Measurements from ENCODE around the gene RGL2.
A peak's percentile ranks its signal among the peaks of the same experiment; 100 is the strongest.
"Not testable (repeated sequence)": the region's sequence is repeated elsewhere in the genome, so short reads cannot be mapped to it uniquely, and the experiment has no call there.

The RGL2 gene

GRCh38 chr6:33271117-33271467 is 27.6 kb downstream of the RGL2 start:
- Histone ChIP-seq H3F3A (ENCODE audit: insufficient read depth, low read length) (peaks cover 8% of the 10 kb centered on the region; the same call in 1 of the 2 replicates), H3K9me2 (ENCODE audit: low read depth, low read length) (no peaks in the 10 kb centered on the region), H3K9me3 (ENCODE audit: low read length) (no peaks in the 10 kb centered on the region), H3K4me2 (ENCODE audit: low read length) (peak overlapping the region; percentile 88), H3K9ac (ENCODE audit: low read length) (peak overlapping the region; percentile 98), H3K4me3 (ENCODE audit: low read depth, low read length, poor library complexity, severe bottlenecking) (peak overlapping the region; percentile 93), H3K27ac (ENCODE audit: low read depth, low read length, poor library complexity, severe bottlenecking) (peak overlapping the region; percentile 87), H3K4me1 (ENCODE audit: insufficient read depth, low read length, severe bottlenecking) (peaks cover 49% of the 10 kb centered on the region), H3K79me2 (ENCODE audit: insufficient read depth, low read length) (peaks cover 36% of the 10 kb centered on the region), H2AFZ (ENCODE audit: low read length) (peak overlapping the region; percentile 81; the same call in 1 of the 2 replicates), H4K20me1 (ENCODE audit: insufficient read depth, low read length) (no peaks in the 10 kb centered on the region), H3K27me3 (ENCODE audit: insufficient read depth, low read length) (no peaks in the 10 kb centered on the region), H3K36me3 (ENCODE audit: insufficient read depth, low read length) (peaks cover 76% of the 10 kb centered on the region)
- TF ChIP-seq CTCF (IDR thresholded peaks at IDR 0.05; ENCODE audit: low read length) (no peak), EZH2 (IDR thresholded peaks at IDR 0.05; ENCODE audit: borderline replicate concordance, low read length) (no peak)

GRCh38 chr6:33264015-33264414 is 34.7 kb downstream of the RGL2 start:
- H3K79me2 ChIP-seq (ENCODE audit: insufficient read depth, low read length) = no peaks in the 10 kb centered on the region
- H2AFZ ChIP-seq (ENCODE audit: low read length) = no peak overlapping the region
- H3K4me3 ChIP-seq (ENCODE audit: low read depth, low read length, poor library complexity, severe bottlenecking) = no peak overlapping the region
- no peaks in the 10 kb centered on the region for H3F3A ChIP-seq (ENCODE audit: insufficient read depth, low read length)
- H3K9ac ChIP-seq (ENCODE audit: low read length) = no peak overlapping the region
- no peak for TF ChIP-seq CTCF (IDR thresholded peaks at IDR 0.05; ENCODE audit: low read length)
- no peak for TF ChIP-seq EZH2 (IDR thresholded peaks at IDR 0.05; ENCODE audit: borderline replicate concordance, low read length)
- no peaks in the 10 kb centered on the region for H3K9me3 ChIP-seq (ENCODE audit: low read length)
- no peak overlapping the region for H3K27ac ChIP-seq (ENCODE audit: low read depth, low read length, poor library complexity, severe bottlenecking)
- no peaks in the 10 kb centered on the region for H3K27me3 ChIP-seq (ENCODE audit: insufficient read depth, low read length)
- H3K9me2 ChIP-seq (ENCODE audit: low read depth, low read length) = no peaks in the 10 kb centered on the region
- H3K4me2 ChIP-seq (ENCODE audit: low read length) = no peak overlapping the region
- H4K20me1 ChIP-seq (ENCODE audit: insufficient read depth, low read length) = no peaks in the 10 kb centered on the region
- H3K4me1 ChIP-seq (ENCODE audit: insufficient read depth, low read length, severe bottlenecking) = no peaks in the 10 kb centered on the region
- H3K36me3 ChIP-seq (ENCODE audit: insufficient read depth, low read length) = peaks cover 87% of the 10 kb centered on the region

- H3K27me3 ChIP-seq (ENCODE audit: insufficient read depth, low read length); H3F3A ChIP-seq (ENCODE audit: insufficient read depth, low read length); H3K79me2 ChIP-seq (ENCODE audit: insufficient read depth, low read length); H3K27ac ChIP-seq (ENCODE audit: low read depth, low read length, poor library complexity, severe bottlenecking); H3K9ac ChIP-seq (ENCODE audit: low read length); H4K20me1 ChIP-seq (ENCODE audit: insufficient read depth, low read length); H2AFZ ChIP-seq (ENCODE audit: low read length); H3K4me3 ChIP-seq (ENCODE audit: low read depth, low read length, poor library complexity, severe bottlenecking); H3K4me2 ChIP-seq (ENCODE audit: low read length); H3K9me2 ChIP-seq (ENCODE audit: low read depth, low read length); H3K4me1 ChIP-seq (ENCODE audit: insufficient read depth, low read length, severe bottlenecking); H3K9me3 ChIP-seq (ENCODE audit: low read length): not testable (repeated sequence)
- H3K36me3 ChIP-seq (ENCODE audit: insufficient read depth, low read length) = peaks cover 86% of the 10 kb centered on the region
Observed at GRCh38 chr6:33262490-33262889, 36.3 kb downstream of the RGL2 start.

- H3K9me2 ChIP-seq (ENCODE audit: low read depth, low read length) = no peaks in the 10 kb centered on the region
- no peaks in the 10 kb centered on the region for H4K20me1 ChIP-seq (ENCODE audit: insufficient read depth, low read length)
- no peaks in the 10 kb centered on the region for H3K9me3 ChIP-seq (ENCODE audit: low read length)
- no peak overlapping the region for H2AFZ ChIP-seq (ENCODE audit: low read length)
- H3F3A ChIP-seq (ENCODE audit: insufficient read depth, low read length) = no peaks in the 10 kb centered on the region
- H3K79me2 ChIP-seq (ENCODE audit: insufficient read depth, low read length) = no peaks in the 10 kb centered on the region
- no peak overlapping the region for H3K27ac ChIP-seq (ENCODE audit: low read depth, low read length, poor library complexity, severe bottlenecking)
- H3K4me3 ChIP-seq (ENCODE audit: low read depth, low read length, poor library complexity, severe bottlenecking) = no peak overlapping the region
- no peaks in the 10 kb centered on the region for H3K4me1 ChIP-seq (ENCODE audit: insufficient read depth, low read length, severe bottlenecking)
- no peak overlapping the region for H3K4me2 ChIP-seq (ENCODE audit: low read length)
- H3K27me3 ChIP-seq (ENCODE audit: insufficient read depth, low read length) = no peaks in the 10 kb centered on the region
- H3K9ac ChIP-seq (ENCODE audit: low read length) = no peak overlapping the region
- peaks cover 64% of the 10 kb centered on the region for H3K36me3 ChIP-seq (ENCODE audit: insufficient read depth, low read length)
- TF ChIP-seq CTCF (IDR thresholded peaks at IDR 0.05; ENCODE audit: low read length) = no peak
- no peak for TF ChIP-seq EZH2 (IDR thresholded peaks at IDR 0.05; ENCODE audit: borderline replicate concordance, low read length)
Observed at GRCh38 chr6:33259032-33259431, 39.7 kb downstream of the RGL2 start.

All from OCI-LY1 (cell line).